Neural cell (in vitro differentiated cells): Measurements from ENCODE around the gene ARFGAP3. TPM values are rescaled to one million over a fixed set of nuclear protein-coding genes. Genes with fewer than 3 reads are reported as not detected.

ENCODE experiments used
- H2AFZ ChIP-seq: fragments of 200-600, 300-800 bp; sonication (generic), shearing (Covaris generic); 2 replicates; pipeline ENCODE4 v1.6.0; 2014; ENCODE audit warnings: low read depth, mild to moderate bottlenecking, antibody characterized with exemption, low read length, moderate library complexity
- H3F3A ChIP-seq: fragments of 200-600 bp; shearing (Covaris generic); 2 replicates; pipeline ENCODE4 v1.6.1; 2016; ENCODE audit warnings: mild to moderate bottlenecking, moderate library complexity, mixed read lengths, antibody characterized with exemption, low read length; ENCODE audit not compliant: insufficient read depth, poor library complexity, severe bottlenecking
- H3K27ac ChIP-seq: fragments of 200-600, 300-800 bp; sonication (generic), shearing (Covaris generic); 2 replicates; pipeline ENCODE4 v1.5.1; 2014; ENCODE audit warnings: mild to moderate bottlenecking, low read length, moderate library complexity
- H3K27me3 ChIP-seq: fragments of 300-800, 200-600 bp; sonication (generic), shearing (Covaris generic); 2 replicates; pipeline ENCODE4 v1.6.0; 2014; ENCODE audit warnings: mild to moderate bottlenecking, low read depth, low read length, moderate library complexity; ENCODE audit not compliant: insufficient read depth
- H3K36me3 ChIP-seq: fragments of 300-800, 200-600 bp; sonication (generic), shearing (Covaris generic); 2 replicates; pipeline ENCODE4 v1.5.1; 2014; ENCODE audit warnings: mild to moderate bottlenecking, antibody characterized with exemption, low read length, moderate library complexity; ENCODE audit not compliant: insufficient read depth
- H3K4me2 ChIP-seq: fragments of 300-800, 200-600 bp; sonication (generic), shearing (Covaris generic); 2 replicates; pipeline ENCODE4 v1.6.0; 2014; ENCODE audit warnings: mild to moderate bottlenecking, low read length
- H3K4me3 ChIP-seq: fragments of 300-800, 200-600 bp; sonication (generic), shearing (Covaris generic); 2 replicates; pipeline ENCODE4 v1.5.1; 2014; ENCODE audit warnings: mild to moderate bottlenecking, low read length, moderate library complexity
- H3K79me2 ChIP-seq: fragments of 200-600 bp; shearing (Covaris generic); replicated peaks from 2 replicates; pipeline ENCODE4 v1.6.0; 2014; ENCODE audit warnings: mild to moderate bottlenecking, low read length, moderate library complexity; ENCODE audit not compliant: insufficient read depth
- H3K9ac ChIP-seq: fragments of 300-800, 200-600 bp; sonication (generic), shearing (Covaris generic); 2 replicates; pipeline ENCODE4 v1.6.1; 2016; ENCODE audit warnings: mild to moderate bottlenecking, low read length, mixed read lengths
- H3K9me2 ChIP-seq: fragments of 200-600 bp; shearing (Covaris generic); 2 replicates; pipeline ENCODE4 v1.6.1; 2016; ENCODE audit warnings: mild to moderate bottlenecking, low read length, mixed read lengths; ENCODE audit not compliant: insufficient read depth
- H3K9me3 ChIP-seq: fragments of 200-600, 300-800 bp; sonication (generic), shearing (Covaris generic); 2 replicates; pipeline ENCODE4 v1.6.1; 2016; ENCODE audit warnings: mild to moderate bottlenecking, mixed run types, low read length, moderate library complexity, mixed read lengths
- H4K20me1 ChIP-seq: fragments of 200-600 bp; shearing (Covaris generic); 2 replicates; pipeline ENCODE4 v1.6.1; 2016; ENCODE audit warnings: mild to moderate bottlenecking, mixed run types; ENCODE audit not compliant: insufficient read depth
- CTCF ChIP-seq: fragments of 450-650 bp; IDR thresholded peaks from 2 replicates; pipeline ENCODE4 v1.5.1; 2014; ENCODE audit warnings: antibody characterized with exemption, mild to moderate bottlenecking, moderate library complexity; ENCODE audit not compliant: poor library complexity, severe bottlenecking
- EP300 ChIP-seq: fragments of 450-650 bp; conservative IDR thresholded peaks from 2 replicates; pipeline ENCODE4 v1.6.1; 2014; ENCODE audit warnings: antibody characterized with exemption, mild to moderate bottlenecking, moderate library complexity; ENCODE audit not compliant: poor library complexity, severe bottlenecking
- EZH2 ChIP-seq: fragments of 200-600, 300-800 bp; shearing (Covaris generic), sonication (generic); IDR thresholded peaks from 2 replicates; pipeline ENCODE4 v1.6.1; 2014; ENCODE audit warnings: antibody characterized with exemption, low read length, borderline replicate concordance, mild to moderate bottlenecking; ENCODE audit not compliant: insufficient read depth, poor library complexity, severe bottlenecking
- MXI1 ChIP-seq: fragments of 450-650 bp; conservative IDR thresholded peaks from 2 replicates; pipeline ENCODE4 v1.6.1; 2014; ENCODE audit warnings: antibody characterized with exemption, mild to moderate bottlenecking; ENCODE audit not compliant: poor library complexity, severe bottlenecking
- POLR2AphosphoS5 ChIP-seq: IDR thresholded peaks from 2 replicates; pipeline ENCODE4 v1.6.1; 2012
- RAD21 ChIP-seq: fragments of 450-650 bp; conservative IDR thresholded peaks from 2 replicates; pipeline ENCODE4 v1.6.1; 2014; ENCODE audit warnings: antibody characterized with exemption, mild to moderate bottlenecking, moderate library complexity
- REST ChIP-seq: IDR thresholded peaks from 2 replicates; pipeline ENCODE4 v1.6.1; 2012; ENCODE audit warnings: borderline replicate concordance
- SMC3 ChIP-seq: fragments of 450-650 bp; conservative IDR thresholded peaks from 2 replicates; pipeline ENCODE4 v1.6.1; 2014; ENCODE audit warnings: antibody characterized with exemption, mild to moderate bottlenecking, moderate library complexity; ENCODE audit not compliant: poor library complexity
- TAF1 ChIP-seq: IDR thresholded peaks from 2 replicates; pipeline ENCODE4 v1.6.1; 2012; ENCODE audit warnings: low read depth
- polyA plus RNA-seq: library from polyadenylated mRNA; depleted of rRNA; stranded (reverse); fragments of >200 nt; gene quantifications from 2 replicates; pipeline ENCODE4 v1.2.3, GENCODE V29; 2014

The ARFGAP3 gene
- polyA plus RNA-seq, 1 donor from 2014 or later = 80.7 TPM

DNA sequence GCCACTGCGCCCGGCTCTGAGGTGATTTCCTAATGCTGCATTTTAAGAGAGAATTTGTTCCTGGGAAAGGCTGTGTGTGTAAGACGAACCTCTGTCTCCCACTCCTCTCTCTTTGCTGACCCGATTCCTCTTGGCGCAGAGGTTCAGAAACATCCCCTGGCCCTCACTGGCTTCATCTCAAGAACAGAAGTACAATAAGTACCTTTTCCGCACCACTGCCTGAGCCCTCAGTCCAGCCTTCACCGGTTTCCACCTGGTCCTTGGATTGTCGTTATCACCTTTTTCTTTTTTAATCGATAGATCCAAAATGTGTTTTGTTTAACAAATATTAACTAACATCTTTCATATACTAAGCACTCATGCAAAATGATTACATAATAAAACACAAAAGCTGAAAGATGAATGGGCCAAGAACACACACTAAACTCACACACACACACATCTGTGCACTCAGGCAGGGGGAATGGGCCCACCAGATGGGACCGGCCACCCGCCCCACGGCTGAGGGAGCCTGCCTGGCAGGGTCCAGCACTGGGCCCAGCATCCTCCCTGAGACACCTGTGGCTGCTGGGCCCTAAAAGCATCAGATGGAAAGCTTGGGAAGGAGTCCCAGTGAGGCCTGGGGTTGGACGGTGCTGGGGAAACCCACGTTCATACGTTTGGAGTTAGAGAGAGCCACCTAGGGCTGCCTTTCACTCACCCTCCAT, 86.0 kb downstream of the ARFGAP3 start:
- no peaks in the 10 kb centered on the region for H4K20me1 ChIP-seq
- H3K9ac ChIP-seq = no peak overlapping the region
- no peaks in the 10 kb centered on the region for H3K9me3 ChIP-seq
- no peak overlapping the region for H3K4me3 ChIP-seq
- H3K79me2 ChIP-seq = no peaks in the 10 kb centered on the region
- no peaks in the 10 kb centered on the region for H3K36me3 ChIP-seq
- no peaks in the 10 kb centered on the region for H3K9me2 ChIP-seq
- H3K27me3 ChIP-seq = no peaks in the 10 kb centered on the region
- H3K4me2 ChIP-seq = no peak overlapping the region
- no peak overlapping the region for H3K27ac ChIP-seq
- no peaks in the 10 kb centered on the region for H3F3A ChIP-seq
- TF ChIP-seq CTCF (no peak), MXI1 (no peak), TAF1 (no peak), EZH2 (no peak), EP300 (no peak), REST (no peak), POLR2AphosphoS5 (no peak), RAD21 (no peak), SMC3 (no peak)
- no peak overlapping the region for H2AFZ ChIP-seq

- no peak overlapping the region for H3K4me3 ChIP-seq
Observed at GRCh38 chr22:42770448-42770726, 86.7 kb downstream of the ARFGAP3 start.

More at GRCh38 chr22:42770448-42770726, 86.7 kb downstream of the ARFGAP3 start:
- TF ChIP-seq EP300 (no peak), TAF1 (no peak), CTCF (no peak), SMC3 (no peak), EZH2 (no peak), RAD21 (no peak), MXI1 (no peak), POLR2AphosphoS5 (no peak), REST (no peak)
- Histone ChIP-seq H2AFZ (no peak overlapping the region), H3K4me2 (no peak overlapping the region), H3K27me3 (no peaks in the 10 kb centered on the region), H3K9me2 (no peaks in the 10 kb centered on the region), H3K9ac (no peak overlapping the region), H3K79me2 (no peaks in the 10 kb centered on the region), H3F3A (no peaks in the 10 kb centered on the region), H3K27ac (no peak overlapping the region), H4K20me1 (no peaks in the 10 kb centered on the region), H3K9me3 (no peaks in the 10 kb centered on the region), H3K36me3 (no peaks in the 10 kb centered on the region)
